ENCODE results near the gene GPX7. TPM values are rescaled to one million over a fixed set of nuclear protein-coding genes. Genes with fewer than 3 reads are reported as not detected.

GPX7 gene
- total and polyA plus RNA-seq, 2 experiments from 2014 or later, result 14.4 to 45.0 TPM

DNA sequence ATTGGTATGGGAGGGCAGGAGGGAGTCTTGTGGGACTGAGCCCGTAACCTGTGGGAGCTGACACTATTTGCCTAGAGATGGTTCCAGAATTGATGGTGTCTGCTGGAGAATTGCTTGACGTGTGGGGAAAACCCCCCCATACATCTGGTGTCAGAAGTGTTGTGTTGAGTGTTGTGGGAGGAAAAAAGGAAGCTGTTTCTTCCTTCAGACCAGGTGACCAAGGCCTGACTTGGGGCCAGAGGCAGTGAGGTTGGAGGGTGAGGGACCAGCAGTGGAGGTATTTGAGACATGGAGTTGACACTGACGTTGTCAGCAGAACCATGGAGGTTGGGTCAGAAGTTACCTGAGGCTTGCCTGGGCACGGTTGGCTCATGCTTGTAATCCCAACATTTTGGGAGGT is 39.1 kb downstream of the GPX7 start:
- H3K27me3 ChIP-seq, result no peaks in the 10 kb centered on the region
- H3K4me3 ChIP-seq, result no peak overlapping the region
- no peaks in the 10 kb centered on the region for H3K9me3 ChIP-seq (ENCODE audit: low read depth)
- H3K4me1 ChIP-seq (ENCODE audit: low read depth), result peaks cover 8% of the 10 kb centered on the region
- no peak overlapping the region for H3K27ac ChIP-seq
- no peak for TF ChIP-seq CTCF (IDR thresholded peaks at IDR 0.05; ENCODE audit: low read depth, low read length)
- no peak for DNase-seq (ENCODE audit: low read depth in 1 of 2, low spot score in 1 of 2)
- H3K36me3 ChIP-seq, result no peaks in the 10 kb centered on the region

- TF ChIP-seq CTCF (IDR thresholded peaks at IDR 0.05; ENCODE audit: low read depth, low read length), result no peak
- DNase-seq (ENCODE audit: low read depth in 1 of 2, low spot score in 1 of 2), result no peak
- Histone ChIP-seq H3K27me3 (no peaks in the 10 kb centered on the region), H3K36me3 (no peaks in the 10 kb centered on the region), H3K4me1 (ENCODE audit: low read depth) (no peaks in the 10 kb centered on the region), H3K4me3 (no peak overlapping the region), H3K27ac (no peak overlapping the region), H3K9me3 (ENCODE audit: low read depth) (no peaks in the 10 kb centered on the region)
These were observed 43.1 kb downstream of the GPX7 start for GRCh38 chr1:52645261-52645660.

- H3K36me3 ChIP-seq, result no peaks in the 10 kb centered on the region
- H3K27ac ChIP-seq, result no peak overlapping the region
- no peak for TF ChIP-seq CTCF (IDR thresholded peaks at IDR 0.05; ENCODE audit: low read depth, low read length)
- H3K4me3 ChIP-seq, result no peak overlapping the region
- DNase-seq (ENCODE audit: low read depth in 1 of 2, low spot score in 1 of 2), result no peak
- no peaks in the 10 kb centered on the region for H3K9me3 ChIP-seq (ENCODE audit: low read depth)
- H3K4me1 ChIP-seq (ENCODE audit: low read depth), result no peaks in the 10 kb centered on the region
- H3K27me3 ChIP-seq, result no peaks in the 10 kb centered on the region
These were observed 49.7 kb downstream of the GPX7 start for GRCh38 chr1:52651904-52652303.

GRCh38 chr1:52653207-52653849 is 51.2 kb downstream of the GPX7 start:
- no peaks in the 10 kb centered on the region for H3K27me3 ChIP-seq
- H3K4me3 ChIP-seq, result no peak overlapping the region
- peaks cover 2% of the 10 kb centered on the region for H3K4me1 ChIP-seq (ENCODE audit: low read depth)
- no peak for DNase-seq (ENCODE audit: low read depth in 1 of 2, low spot score in 1 of 2)
- no peak for TF ChIP-seq CTCF (IDR thresholded peaks at IDR 0.05; ENCODE audit: low read depth, low read length)
- H3K9me3 ChIP-seq (ENCODE audit: low read depth), result no peaks in the 10 kb centered on the region
- H3K27ac ChIP-seq, result no peak overlapping the region
- H3K36me3 ChIP-seq, result no peaks in the 10 kb centered on the region

DNA sequence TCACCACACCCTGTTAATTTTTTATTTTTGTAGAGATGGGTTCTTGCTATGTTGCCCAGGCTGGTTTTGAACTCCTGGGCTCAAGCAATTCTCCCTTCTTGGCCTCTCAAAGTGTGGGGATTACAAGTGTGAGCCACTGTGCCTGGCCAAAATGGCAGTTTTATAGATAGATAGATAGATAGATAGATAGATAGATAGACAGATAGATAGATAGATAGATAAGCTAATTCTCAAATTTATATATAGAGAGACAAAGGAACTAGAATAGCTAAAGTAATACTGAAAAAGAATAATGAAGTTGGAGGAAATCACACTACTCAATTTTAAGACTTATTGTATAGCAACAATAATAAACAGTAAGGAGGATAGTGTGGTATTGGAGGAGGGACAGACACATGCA is 51.9 kb downstream of the GPX7 start:
- no peak for TF ChIP-seq CTCF (IDR thresholded peaks at IDR 0.05; ENCODE audit: low read depth, low read length)
- H3K36me3 ChIP-seq, result no peaks in the 10 kb centered on the region
- H3K4me1 ChIP-seq (ENCODE audit: low read depth), result peaks cover 5% of the 10 kb centered on the region
- H3K4me3 ChIP-seq, result no peak overlapping the region
- no peaks in the 10 kb centered on the region for H3K27me3 ChIP-seq
- DNase-seq (ENCODE audit: low read depth in 1 of 2, low spot score in 1 of 2), result no peak
- no peak overlapping the region for H3K27ac ChIP-seq
- H3K9me3 ChIP-seq (ENCODE audit: low read depth), result no peaks in the 10 kb centered on the region
